ENCODE measurements around the gene FUZ. TPM values are rescaled to one million over a fixed set of nuclear protein-coding genes. Genes with fewer than 3 reads are reported as not detected.
A peak's percentile ranks its signal among the peaks of the same experiment; 100 is the strongest.

The FUZ gene
- total and polyA plus RNA-seq, 10 donors: 10.7 to 22.1 (median 16.8) TPM

DNA sequence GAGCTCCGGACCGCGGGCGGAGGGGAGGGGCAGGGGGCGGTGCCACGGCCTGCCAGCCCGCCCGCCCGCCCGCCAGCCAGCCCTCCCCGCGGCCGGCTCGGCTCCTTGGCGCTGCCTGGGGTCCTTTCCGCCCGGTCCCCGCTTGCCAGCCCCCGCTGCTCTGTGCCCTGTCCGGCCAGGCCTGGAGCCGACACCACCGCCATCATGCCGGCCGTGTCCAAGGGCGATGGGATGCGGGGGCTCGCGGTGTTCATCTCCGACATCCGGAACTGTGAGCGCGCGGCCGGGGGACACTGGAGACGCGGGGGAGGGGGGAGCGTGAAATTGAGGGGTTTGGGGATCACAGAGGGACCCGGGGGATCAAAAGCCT is 46.2 kb downstream of the FUZ start, which contains the start of gene AP2A1:
AP2A1 (plus strand) TSS at position 72 of the 370 bp plus-strand sequence; CDS start at position 205, 133 bp downstream.
- Histone ChIP-seq H3K9me3 (no peaks in the 10 kb centered on the region), H3K4me3 (peak within 1 kb of the TSS; percentile 61 to 85 (median 74)), H3K36me3 (peaks cover 0 to 22% (median 0%) of the 10 kb centered on the region in 6 donors), H3K4me1 (peaks cover 16 to 59% (median 39%) of the 10 kb centered on the region in 6 donors), H3K27ac (peak within 1 kb of the TSS; percentile 82 to 96 (median 92)), H3K27me3 (replicated peaks in 1 of 7) (no peaks in the 10 kb centered on the region)
- intact Hi-C loops (cut with DNase I; ENCODE audit: low total_unique reads): no loop called here
- DNase-seq: no peak
- 1 to 2% (median 1%) methylated on average over 13 to 38 of the region's 38 CpGs for WGBS, 5 donors
- no peak for TF ChIP-seq POLR2A (IDR thresholded peaks at IDR 0.05)
- TF ChIP-seq POLR2AphosphoS5 (IDR thresholded peaks at IDR 0.05): peak; percentile 78 to 89 (median 79)
- TF ChIP-seq, protein P1, sequence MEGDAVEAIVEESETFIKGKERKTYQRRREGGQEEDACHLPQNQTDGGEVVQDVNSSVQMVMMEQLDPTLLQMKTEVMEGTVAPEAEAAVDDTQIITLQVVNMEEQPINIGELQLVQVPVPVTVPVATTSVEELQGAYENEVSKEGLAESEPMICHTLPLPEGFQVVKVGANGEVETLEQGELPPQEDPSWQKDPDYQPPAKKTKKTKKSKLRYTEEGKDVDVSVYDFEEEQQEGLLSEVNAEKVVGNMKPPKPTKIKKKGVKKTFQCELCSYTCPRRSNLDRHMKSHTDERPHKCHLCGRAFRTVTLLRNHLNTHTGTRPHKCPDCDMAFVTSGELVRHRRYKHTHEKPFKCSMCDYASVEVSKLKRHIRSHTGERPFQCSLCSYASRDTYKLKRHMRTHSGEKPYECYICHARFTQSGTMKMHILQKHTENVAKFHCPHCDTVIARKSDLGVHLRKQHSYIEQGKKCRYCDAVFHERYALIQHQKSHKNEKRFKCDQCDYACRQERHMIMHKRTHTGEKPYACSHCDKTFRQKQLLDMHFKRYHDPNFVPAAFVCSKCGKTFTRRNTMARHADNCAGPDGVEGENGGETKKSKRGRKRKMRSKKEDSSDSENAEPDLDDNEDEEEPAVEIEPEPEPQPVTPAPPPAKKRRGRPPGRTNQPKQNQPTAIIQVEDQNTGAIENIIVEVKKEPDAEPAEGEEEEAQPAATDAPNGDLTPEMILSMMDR (IDR thresholded peaks at IDR 0.05 in 8 of 11, conservative IDR thresholded peaks at IDR 0.05 in 3 of 11): no peak

DNA sequence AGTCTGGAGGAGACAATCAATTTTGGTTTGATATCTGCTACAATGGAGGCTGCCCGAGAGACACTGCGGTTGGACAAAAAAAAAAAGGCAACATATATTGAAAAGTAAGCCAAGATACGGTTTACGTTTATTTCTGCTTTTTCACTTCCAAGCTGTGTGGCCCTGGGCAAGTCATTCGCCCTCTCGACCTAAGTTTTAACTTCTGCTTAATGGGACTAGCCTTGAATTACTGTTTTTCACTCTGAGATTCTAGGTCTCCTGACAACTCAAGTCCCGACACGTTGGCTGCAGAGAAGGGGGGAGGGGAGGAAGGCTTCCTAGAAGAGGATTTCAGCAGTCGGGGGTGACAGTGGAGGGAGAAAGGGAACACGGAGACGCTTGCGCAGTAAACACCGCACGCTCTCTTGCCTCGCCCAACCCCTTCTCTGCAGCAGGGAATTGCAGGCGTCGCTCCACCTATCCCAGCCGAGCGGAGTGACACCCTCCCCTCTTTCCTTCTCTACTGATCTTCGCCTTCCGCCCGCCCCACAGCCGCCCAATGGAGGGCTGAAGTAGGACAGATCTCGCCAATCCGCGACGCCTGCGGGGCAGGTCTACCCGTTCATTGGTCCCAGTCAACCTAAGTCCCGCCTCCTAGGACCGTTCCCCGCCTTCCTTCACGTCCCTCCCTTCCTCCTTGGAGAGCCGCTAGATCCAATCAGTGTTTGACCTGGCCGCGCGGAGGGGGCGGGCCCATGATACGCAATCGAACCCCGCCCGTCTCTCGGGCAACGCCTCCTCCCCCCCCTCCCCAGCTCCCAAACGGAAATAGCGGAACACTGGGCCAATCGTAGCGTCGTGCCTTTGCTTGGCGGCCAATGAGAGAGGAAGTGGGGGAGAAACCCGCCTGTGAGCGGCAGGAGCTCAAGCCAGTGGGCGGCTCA is 46.8 kb downstream of the FUZ start:
- peak; percentile 98 for DNase-seq
- Histone ChIP-seq H3K4me3 (peak overlapping the region; percentile 61 to 85 (median 74)), H3K4me1 (peaks cover 16 to 55% (median 38%) of the 10 kb centered on the region in 6 donors), H3K9me3 (no peaks in the 10 kb centered on the region), H3K27ac (peak overlapping the region; percentile 82 to 96 (median 92)), H3K27me3 (replicated peaks in 1 of 7) (no peaks in the 10 kb centered on the region), H3K36me3 (peaks cover 0 to 16% (median 0%) of the 10 kb centered on the region in 6 donors)
- TF ChIP-seq POLR2AphosphoS5 (IDR thresholded peaks at IDR 0.05) (peak; percentile 78 to 93 (median 92)), POLR2A (IDR thresholded peaks at IDR 0.05) (peak in 1 of 3 donors; percentile 27)
- TF ChIP-seq, protein P1 (IDR thresholded peaks at IDR 0.05 in 8 of 11, conservative IDR thresholded peaks at IDR 0.05 in 3 of 11): peak in 6 of 11 experiments; percentile 2 to 42 (median 22)
- WGBS, 5 donors: 1 to 2% (median 1%) methylated on average over 41 to 53 of the region's 53 CpGs
- intact Hi-C loops (cut with DNase I; ENCODE audit: low total_unique reads): no loop called here

DNA sequence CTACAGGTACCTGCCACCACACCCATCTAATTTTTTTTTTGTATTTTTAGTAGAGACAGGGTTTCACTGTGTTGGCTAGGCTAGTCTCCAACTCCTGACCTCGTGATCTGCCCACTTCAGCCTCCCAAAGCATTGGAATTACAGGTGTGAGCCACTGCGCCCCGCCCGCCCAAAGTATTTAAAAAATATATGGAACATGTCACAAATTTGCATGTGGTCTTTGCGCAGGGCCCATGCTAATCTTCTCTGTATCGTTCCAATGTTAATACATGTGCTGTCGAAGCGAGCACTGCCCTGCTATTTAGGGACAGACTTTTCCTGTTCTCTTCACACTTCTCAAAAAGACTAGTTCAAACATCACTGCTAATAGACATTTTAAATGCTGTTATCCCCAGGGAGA is 48.8 kb downstream of the FUZ start:
- H3K27me3 ChIP-seq (replicated peaks in 1 of 7): no peaks in the 10 kb centered on the region
- TF ChIP-seq, protein P1 (IDR thresholded peaks at IDR 0.05 in 8 of 11, conservative IDR thresholded peaks at IDR 0.05 in 3 of 11): no peak
- TF ChIP-seq POLR2AphosphoS5 (IDR thresholded peaks at IDR 0.05) (no peak), POLR2A (IDR thresholded peaks at IDR 0.05) (no peak)

GRCh38 chr19:49763230-49763629 is 49.9 kb downstream of the FUZ start, which contains the start of gene TSKS:
Gene TSKS, minus strand, starts transcription at chr19:49763306. Its CDS starts 59 bp downstream, at chr19:49763247.
- Histone ChIP-seq H3K9me3 (no peaks in the 10 kb centered on the region), H3K27me3 (replicated peaks in 1 of 7) (no peaks in the 10 kb centered on the region), H3K36me3 (no peaks in the 10 kb centered on the region), H3K4me1 (peaks cover 8 to 25% (median 18%) of the 10 kb centered on the region in 6 donors), H3K27ac (peak within 1 kb of the TSS in 3 of 8 donors; percentile 27 to 54 (median 47)), H3K4me3 (no peak within 1 kb of the TSS)
- intact Hi-C loops (cut with DNase I; ENCODE audit: low total_unique reads): no loop called here
- no peak for DNase-seq
- TF ChIP-seq, protein P1 (IDR thresholded peaks at IDR 0.05 in 8 of 11, conservative IDR thresholded peaks at IDR 0.05 in 3 of 11): no peak
- TF ChIP-seq POLR2AphosphoS5 (IDR thresholded peaks at IDR 0.05) (no peak), POLR2A (IDR thresholded peaks at IDR 0.05) (no peak)
- 72 to 81% (median 79%) methylated on average over 5 to 6 of the region's 6 CpGs for WGBS, 5 donors

More for the DNA sequence above, 48.8 kb downstream of the FUZ start:
- Histone ChIP-seq H3K9me3 (no peaks in the 10 kb centered on the region), H3K36me3 (no peaks in the 10 kb centered on the region), H3K4me1 (peaks cover 16 to 36% (median 28%) of the 10 kb centered on the region in 6 donors), H3K27ac (no peak overlapping the region), H3K4me3 (no peak overlapping the region)
- no peak for DNase-seq
- 87 to 95% (median 93%) methylated on average over 8 of the region's 8 CpGs for WGBS, 5 donors
- intact Hi-C loops (cut with DNase I; ENCODE audit: low total_unique reads): no loop called here
